GM19328 (cell line): Measurements from ENCODE around the gene HS3ST4.

ENCODE experiments used
- ATAC-seq: cut with Tn5 transposase; IDR thresholded peaks from one replicate; pipeline ENCODE4 v1.9.1; 2021; ENCODE audit warnings: mild to moderate bottlenecking, moderate library complexity; ENCODE audit not compliant: unreplicated experiment

Gene HS3ST4

DNA sequence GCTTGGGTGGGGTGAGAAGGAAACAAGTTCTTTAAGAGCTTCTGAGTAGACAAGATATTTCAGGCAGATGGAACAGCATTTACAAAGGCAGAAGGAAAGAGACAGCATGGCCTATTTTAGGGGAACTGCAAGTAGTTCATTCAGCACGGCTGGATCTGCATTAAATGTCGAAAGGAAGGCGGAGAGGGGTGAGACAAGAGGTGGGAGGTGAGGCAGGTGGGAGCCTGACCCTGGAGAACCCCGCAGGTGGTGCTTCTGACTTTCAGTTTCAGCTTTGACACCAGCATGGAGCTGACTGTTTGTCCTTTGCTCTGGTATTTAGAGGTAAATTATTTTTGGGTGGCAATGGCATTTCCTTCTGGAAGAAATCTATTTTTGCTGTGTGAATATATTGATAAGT lies 194.8 kb downstream of the HS3ST4 start:
- no peak for ATAC-seq

DNA sequence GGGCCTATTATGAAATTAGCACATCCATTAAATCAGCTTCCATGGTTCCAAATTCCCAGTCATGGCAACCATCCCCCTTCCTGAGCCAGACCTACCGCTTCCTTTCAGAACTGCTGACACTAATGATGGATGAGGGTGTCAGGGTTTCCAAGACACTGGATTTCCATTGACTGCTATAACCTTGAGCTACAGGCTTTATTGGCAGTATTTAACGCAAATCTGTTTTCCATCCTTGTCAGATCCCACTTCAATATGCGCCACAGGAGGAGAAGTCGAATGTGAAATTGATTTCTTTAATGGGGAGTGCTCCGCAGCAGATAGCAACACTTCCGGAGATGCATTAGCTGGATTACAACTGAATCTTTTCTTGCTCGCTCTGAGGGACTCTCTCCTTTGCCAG lies 197.1 kb downstream of the HS3ST4 start:
- no peak for ATAC-seq

DNA sequence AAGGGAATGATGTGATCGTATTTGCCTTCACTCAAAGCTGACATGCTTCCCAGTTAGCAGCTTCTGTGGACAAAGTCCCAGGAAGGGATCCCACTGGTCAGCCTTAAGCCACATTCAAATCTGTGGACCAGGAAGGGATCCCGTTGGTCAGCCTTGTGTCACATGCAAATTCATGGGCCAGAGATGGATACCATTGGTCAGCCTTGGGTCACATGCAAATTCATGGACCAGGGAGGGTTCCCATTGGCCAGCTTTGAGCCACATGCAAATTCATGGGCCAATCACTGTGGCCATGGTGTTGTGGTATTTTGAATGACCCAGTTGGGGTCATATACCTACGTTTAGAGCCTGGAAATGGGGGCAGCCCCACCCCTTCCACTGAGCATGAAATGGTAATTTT lies 201.6 kb downstream of the HS3ST4 start:
- ATAC-seq, result no peak

DNA sequence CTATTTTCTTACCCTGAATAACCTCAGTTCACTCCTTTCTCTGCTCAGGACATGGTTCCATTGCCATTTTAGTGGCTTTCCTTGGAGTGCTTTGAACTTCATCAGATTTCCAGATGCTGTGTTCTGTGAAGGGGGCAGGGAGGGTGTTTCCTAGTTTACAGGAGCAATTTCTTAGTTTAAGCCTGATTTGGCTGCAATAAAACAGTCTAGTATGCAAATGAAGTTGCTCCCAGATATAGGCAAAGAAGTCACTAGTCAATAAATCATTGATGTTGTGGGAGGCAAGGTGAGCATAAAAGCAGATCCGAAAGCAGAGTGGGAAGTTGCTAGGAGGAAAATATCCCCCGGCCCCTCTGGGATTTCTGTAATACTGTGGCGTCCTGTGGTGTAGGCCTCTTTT lies 202.3 kb downstream of the HS3ST4 start:
- ATAC-seq, result no peak

DNA sequence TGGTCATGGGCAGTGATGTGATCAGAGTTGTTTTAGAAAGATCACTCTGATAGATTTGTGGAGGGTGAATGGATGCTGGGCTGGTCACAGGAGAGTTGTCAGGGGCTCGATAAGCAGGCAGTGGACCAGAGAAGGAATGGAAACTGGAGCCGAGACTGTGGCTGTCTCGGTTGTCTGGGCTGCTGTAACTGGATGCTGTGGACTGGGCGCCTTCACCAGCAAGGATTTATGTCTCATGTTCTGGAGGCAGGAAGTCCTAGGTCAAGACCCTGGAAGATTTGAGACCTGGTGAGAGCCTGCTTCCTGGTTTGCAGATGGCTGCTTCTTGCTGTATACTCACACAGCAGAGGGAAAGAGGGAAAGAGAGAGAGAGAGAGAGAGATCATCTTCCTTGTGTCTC lies 203.6 kb downstream of the HS3ST4 start:
- ATAC-seq, result no peak

DNA sequence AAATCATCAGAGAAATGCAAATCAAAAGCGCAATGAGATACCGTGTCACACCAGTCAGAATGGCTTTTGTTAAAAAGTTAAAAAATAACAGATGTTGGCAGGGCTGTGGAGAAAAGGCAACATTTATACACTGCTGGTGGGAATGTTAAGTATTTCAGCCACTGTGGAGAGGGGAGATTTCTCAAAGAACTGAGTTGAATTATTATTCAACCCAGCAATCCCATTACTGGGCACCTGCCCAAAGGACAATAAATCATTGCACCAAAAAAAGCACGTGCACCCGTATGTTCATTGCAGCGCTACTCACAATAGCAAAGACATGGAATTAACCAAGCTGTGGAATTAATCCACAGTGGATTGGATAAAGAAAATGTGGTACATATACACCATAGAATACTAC lies 204.7 kb downstream of the HS3ST4 start:
- ATAC-seq, result no peak

DNA sequence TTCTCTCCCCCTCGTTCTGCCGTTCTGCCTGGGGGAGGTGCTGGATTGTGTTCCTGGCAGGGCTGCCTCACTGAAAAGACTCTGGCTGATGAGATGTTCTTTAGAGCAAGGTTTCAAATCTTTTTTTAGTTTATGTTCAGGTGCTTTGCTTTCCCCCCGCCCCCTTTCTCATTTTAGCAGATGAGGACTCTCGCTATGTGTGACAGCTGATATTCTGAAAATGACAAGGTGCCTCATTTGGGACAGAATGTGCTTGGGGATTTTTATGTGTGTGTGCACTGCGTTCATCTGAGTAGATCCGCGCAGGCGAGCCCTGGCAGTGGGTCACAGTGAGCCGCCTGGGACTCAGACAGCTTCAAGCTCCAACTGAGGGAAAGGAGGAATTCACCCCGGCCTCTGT lies 205.9 kb downstream of the HS3ST4 start:
- ATAC-seq, result no peak

DNA sequence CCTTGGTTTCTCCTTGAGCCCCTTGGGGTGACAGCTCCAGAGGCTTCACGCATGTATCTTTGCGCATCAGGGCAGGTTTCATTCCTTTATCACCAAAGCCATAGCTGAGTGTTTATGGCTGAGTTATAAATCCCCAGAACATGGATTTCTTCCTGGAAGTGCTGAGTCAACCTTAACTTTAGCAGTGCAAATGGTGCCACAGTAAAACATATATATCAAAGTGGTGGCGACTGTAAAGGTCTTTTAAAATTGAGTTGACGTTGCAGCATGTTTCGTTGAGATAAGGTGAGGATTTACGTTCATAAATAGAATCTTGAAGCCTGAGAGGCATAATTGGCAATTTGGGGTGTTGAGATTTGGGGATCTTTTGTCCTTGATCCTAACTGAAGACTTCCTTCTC lies 214.1 kb downstream of the HS3ST4 start:
- ATAC-seq, result no peak

DNA sequence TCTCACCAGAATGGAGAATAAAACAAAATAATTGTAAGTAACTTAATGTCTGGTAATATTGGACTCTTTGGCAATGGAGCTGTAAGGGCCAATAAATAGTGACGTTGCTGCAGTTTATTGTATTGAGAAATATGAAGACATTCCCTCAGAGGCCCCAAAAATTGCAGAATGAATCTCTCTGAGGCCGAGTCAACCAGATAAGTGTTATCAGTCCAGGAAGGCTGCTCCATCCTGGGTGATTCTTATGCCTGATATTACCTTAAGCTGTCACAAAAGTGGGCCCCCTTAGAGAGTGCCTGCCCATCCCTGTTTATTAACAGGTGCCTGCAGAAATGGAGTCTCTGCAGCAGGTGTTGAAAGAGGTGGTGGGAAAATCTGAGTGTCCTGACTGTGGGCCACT lies 219.2 kb downstream of the HS3ST4 start:
- no peak for ATAC-seq

DNA sequence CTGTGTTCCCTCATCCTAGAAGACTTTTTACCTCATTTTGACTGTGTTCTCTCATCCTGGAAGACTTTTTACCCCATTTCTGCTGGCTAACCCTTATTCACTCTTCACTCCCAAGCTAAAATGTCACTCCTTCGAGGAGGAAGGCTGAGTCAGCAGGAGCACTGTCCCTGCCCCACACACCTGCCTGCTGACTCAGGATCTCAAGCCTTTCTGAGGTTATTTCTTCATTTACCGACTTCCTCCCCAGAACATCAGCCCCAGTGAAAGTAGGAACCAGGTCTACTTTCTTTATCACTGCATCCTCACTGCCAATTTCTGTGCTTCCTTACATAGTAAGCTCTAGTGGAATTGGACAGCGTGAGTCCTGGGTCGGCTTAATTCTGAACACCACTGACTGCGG lies 220.6 kb downstream of the HS3ST4 start:
- no peak for ATAC-seq

DNA sequence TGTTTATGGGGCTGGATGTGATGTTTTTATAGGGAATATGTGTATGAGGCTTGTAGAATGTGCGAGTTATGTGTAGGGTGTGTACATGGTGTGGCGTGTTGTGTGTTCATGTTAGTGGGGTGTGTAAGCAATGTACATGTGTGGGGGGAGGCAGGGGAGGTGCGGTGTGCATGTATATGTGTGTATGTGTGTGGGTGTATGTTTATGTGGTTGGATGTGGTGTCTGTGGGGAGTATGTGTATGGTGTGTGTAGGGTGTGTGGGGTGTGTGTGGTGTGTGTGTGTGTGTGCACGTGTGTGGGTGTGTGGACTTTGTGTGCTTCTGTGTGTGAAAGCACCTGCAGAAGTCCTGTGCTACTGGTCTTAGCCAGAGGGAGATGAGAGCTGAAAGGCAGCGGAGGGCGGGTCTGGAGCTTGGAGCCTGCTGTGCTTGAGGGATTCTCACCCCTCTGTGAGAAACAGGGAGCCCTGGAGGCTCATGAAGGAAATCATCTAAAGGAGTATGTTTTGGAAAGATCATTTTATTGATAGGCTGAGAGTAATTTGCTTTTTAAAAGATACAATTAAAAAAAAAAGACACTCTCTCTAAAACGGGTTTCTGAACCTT lies 222.7 kb downstream of the HS3ST4 start:
- ATAC-seq, result no peak

DNA sequence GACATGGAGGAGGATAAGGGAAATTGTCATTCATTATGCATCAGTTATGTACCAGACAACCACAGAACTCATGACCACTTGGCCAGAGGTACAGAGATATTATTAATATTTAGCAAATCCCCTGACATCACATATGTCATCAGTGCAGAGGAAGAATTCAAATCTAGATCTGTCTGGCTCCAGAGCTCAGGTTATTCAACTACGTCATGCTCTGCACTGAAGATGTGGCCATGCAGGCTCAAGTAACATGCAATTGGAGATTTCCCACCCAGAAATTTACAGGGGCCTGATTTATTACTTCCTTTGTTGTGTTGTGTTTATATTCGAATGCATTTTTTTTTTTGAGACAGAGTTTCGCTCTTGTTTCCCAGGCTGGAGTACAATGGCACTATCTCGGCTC lies 224.3 kb downstream of the HS3ST4 start:
- no peak for ATAC-seq

DNA sequence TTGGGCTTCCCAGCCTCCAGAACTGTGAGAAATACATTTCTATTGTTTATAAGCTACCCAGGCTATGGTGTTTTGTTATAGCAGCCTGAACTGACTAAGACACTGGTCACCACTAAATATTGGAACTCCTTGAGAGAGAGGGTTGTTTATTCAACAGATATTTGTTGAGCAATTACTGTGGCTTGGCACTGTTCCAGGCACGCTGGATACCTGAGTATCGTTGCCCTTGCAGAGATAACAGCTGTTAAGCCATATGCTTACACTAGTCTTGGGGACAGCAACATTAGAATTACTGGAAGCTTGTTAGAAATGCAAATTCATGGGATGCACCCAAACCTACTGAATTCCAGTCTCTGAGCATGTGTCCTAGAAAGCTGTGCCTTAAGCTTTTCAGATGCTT lies 230.7 kb downstream of the HS3ST4 start:
- no peak for ATAC-seq

DNA sequence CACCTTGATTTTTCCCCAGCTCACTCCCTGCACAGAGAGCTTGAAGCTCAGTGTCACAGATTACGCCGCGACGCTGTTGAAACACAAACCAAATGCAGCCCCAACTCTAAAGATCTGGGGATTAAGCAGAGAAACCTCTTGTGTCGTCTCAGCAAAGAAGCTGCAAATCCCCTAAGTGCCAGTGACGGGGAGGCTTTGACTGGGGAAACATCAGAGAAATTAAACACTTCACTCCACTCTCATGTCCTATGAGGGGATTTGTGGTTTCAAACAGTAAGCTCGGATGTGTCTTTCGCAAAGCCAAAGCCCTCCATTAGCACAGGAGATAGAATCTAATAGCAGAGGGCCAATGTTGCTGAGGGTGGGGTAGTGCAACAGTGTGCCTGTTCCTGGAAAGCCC lies 233.7 kb downstream of the HS3ST4 start:
- no peak for ATAC-seq

DNA sequence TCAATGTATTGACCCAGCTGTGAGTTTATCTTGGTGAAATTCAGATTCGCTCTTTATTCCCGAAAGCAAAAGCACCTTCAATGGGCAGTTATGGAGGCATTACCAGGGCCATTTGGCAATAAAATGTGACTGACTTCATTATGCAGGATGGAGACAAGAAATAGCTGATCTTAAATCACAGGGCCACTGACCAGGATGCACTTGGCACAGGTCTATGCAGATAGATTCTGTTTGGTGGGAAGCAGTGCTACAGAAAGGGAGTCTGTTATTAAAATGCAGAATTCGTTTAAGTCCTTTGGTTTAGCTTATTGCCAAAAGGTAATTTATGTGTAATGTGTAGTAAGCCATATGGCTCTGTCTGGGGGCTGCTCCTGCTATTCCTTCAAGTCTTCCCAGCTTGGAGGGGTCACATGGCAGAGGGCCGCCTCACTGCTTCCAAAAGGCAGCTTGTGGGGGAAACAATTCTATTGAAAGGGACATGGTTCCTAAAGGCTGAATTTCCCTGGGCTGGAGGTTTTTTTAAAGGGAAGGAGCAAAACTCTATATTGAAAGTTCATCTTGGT lies 239.8 kb downstream of the HS3ST4 start:
- ATAC-seq, result no peak

DNA sequence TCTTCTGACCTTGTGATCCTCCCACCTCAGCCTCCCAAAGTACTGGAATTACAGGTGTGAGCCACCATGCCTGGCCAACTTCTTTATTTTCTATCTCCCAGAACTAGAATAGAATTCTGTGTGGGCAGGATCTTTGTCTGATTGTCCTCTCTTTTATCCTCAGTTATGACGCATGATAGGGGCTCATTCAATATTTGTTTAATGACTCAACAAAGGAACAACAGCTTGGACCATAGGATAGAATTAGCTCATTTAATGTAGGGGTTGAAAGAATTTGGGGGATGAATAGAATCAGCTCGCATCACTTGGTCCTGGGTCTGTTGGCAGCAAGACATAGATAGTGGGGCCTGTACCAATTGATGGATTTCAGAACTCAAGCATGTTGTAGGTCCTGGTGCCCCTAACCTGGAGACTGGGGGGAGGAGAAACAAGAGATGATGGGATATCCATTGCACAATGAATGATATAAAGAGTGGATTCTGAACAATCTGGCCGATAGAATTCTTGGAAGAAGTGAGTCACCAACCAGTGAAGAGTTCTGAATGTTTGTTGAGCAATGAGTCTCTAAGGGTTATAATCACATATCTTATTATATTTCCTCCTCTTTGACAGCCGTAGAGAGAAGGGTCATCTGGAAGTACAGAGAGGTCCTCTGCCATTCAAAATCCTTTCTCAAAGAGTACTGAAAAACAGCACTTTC lies 250.2 kb downstream of the HS3ST4 start:
- ATAC-seq, result no peak

DNA sequence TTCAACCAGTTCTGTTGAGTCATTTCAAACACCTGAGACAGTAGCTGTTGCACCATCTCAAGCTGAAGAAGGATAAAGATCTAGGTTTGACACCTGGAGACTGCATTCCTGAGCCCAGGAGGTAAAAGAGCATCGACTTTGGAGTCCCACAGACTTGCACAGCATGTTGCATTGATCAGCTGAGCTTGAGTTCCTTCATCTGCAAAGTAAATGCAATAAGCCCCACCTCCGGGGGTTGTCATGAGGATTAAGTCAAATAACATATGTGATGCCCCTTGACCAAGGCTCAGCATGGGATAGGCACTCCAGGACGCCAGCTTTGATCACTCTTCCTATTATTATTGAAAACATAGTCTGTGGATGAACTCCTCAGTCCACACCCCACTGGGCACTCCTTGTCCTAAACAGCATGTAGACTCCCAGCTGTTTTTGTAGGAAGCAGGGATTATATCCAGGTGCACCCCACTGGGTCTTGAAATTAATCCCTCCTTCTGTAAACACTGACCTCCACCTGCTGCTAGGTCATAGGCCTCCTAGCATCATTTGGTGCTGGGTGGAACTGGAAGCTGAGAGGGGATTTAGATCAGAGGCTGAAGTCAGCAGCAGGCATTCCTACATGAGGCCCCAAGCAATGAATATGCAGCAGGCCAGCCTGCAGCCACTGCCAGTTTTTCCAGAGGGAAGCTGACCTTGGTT lies 259.0 kb downstream of the HS3ST4 start:
- no peak for ATAC-seq

DNA sequence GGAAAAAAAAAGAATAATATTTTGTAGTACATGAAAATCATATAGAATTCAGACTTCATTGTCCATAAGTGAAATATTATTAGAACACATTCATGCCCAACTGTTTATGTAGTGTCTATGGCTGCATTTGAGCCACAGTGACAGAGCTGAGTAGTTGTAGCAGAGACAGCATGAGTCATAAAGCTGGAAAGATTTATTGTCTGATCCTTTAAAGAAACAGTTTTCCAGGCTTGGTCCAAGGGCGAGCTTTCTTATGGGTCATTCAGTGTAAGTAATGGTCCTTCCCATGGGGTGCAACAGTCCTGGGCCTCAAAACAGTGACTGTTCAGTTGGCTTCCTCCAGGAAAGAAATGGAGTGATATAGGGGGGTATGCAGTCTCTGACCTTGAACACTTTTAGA lies 260.2 kb downstream of the HS3ST4 start:
- ATAC-seq, result no peak

DNA sequence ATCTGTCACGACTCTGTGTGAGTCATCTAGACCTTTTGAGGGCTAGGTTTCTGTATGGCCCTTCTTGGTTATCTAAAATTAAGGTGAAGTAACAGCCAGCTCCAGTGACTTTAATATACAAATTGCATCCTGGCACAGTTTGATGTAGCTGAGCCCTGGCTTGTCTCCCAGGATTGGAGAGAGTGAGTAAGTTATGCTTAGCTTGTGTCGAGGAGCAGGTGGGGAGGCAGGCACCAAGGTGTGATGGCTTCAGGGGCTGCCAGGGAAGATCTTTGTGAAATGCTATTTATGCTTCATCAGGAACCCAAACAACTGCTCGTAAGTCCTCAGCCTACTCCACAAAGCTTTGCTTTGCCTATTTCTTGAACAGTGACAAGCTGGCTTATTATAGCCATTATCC lies 261.2 kb downstream of the HS3ST4 start:
- ATAC-seq, result no peak

DNA sequence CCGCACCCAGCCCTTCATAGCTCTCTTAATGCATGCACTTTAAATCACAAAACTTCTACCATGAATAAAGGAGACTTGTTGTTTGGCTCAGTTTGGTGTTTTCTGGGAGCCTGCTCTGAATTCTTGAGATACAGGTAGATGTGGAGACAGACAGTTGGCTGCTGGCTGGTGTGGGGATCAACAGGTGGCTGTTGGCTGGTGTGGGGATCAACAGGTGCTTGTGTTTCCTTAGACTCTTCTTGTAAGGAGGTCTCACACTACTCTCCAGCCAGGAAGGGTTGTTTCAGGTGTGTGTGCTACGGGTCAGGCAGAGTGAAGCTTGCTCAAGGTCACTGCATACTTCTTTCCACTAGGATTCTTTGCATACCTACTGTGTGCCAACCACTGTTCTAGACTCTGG lies 265.9 kb downstream of the HS3ST4 start:
- no peak for ATAC-seq

DNA sequence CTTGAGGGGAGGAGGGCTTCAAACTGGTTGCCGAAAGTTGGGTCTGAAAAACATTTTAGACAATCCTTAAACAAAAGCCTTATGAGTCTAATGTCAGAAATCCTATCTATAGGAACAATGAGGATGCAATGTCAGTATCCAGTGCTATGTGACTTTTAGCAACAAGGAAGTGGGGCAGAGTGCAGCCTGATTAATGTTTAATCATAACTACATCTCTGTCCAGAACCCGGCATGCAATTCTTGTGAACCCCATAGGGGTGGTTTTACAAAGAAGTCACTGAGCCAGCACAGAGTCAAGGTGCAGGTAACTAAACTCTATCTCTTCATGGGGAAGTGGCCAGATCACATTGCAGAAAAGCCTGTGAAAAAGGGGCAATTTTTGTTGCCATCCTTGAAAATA lies 267.5 kb downstream of the HS3ST4 start:
- ATAC-seq, result no peak
